GM12864 (cell line): Measurements from ENCODE around the gene ITGA2B.

Source experiments
- DNase-seq: peaks from one replicate; pipeline ENCODE4 v3.0.0-alpha.2; 2011; ENCODE audit warnings: low read depth
- H3K4me3 ChIP-seq: 2 replicates; pipeline ENCODE4 v1.5.1; 2011; ENCODE audit warnings: mild to moderate bottlenecking, low read depth, low read length, control low read depth
- CTCF ChIP-seq: IDR thresholded peaks from 2 replicates; pipeline ENCODE4 v1.5.1; 2011; ENCODE audit warnings: low read depth, mild to moderate bottlenecking, moderate library complexity, low read length, control low read depth, inconsistent platforms; ENCODE audit errors: missing control alignments

ITGA2B gene

GRCh38 chr17:44324571-44325275 is 64.7 kb downstream of the ITGA2B start, which contains the start of gene SLC25A39:
Gene SLC25A39, minus strand, starts transcription at chr17:44324823. Its CDS starts 1,261 bp downstream, at chr17:44323562.
- TF ChIP-seq CTCF, result no peak
- no peak for DNase-seq
- H3K4me3 ChIP-seq, result peak within 1 kb of the TSS; percentile 86

GRCh38 chr17:44324092-44324570 is 65.3 kb downstream of the ITGA2B start:
- no peak for DNase-seq
- H3K4me3 ChIP-seq, result peak overlapping the region; percentile 86
- TF ChIP-seq CTCF, result no peak

- DNase-seq, result no peak
- H3K4me3 ChIP-seq, result peak overlapping the region; percentile 86
- no peak for TF ChIP-seq CTCF
Measured at GRCh38 chr17:44323359-44324091, 65.9 kb downstream of the ITGA2B start.

GRCh38 chr17:44322236-44322895 is 67.1 kb downstream of the ITGA2B start:
- DNase-seq, result no peak
- TF ChIP-seq CTCF, result no peak
- H3K4me3 ChIP-seq, result no peak overlapping the region
